GM18520 (cell line): ENCODE results near the gene GDPD5.
A peak's percentile ranks its signal among the peaks of the same experiment; 100 is the strongest.

Experiments used
- ATAC-seq: cut with Tn5 transposase; IDR thresholded peaks from one replicate; pipeline ENCODE4 v1.9.1; 2021; ENCODE audit not compliant: unreplicated experiment

The GDPD5 gene

GRCh38 chr11:75525433-75526191 lies at the start of gene GDPD5:
TSS of gene GDPD5 (minus strand) at chr11:75525941. CDS start at chr11:75477735, 48,206 bp downstream.
- ATAC-seq = peak; percentile 70

GRCh38 chr11:75574698-75575602 lies 49.2 kb upstream of the GDPD5 start:
- no peak for ATAC-seq

GRCh38 chr11:75572744-75573143 lies 47.0 kb upstream of the GDPD5 start:
- no peak for ATAC-seq

GRCh38 chr11:75571625-75572024 lies 45.9 kb upstream of the GDPD5 start:
- ATAC-seq = no peak

GRCh38 chr11:75570559-75571139 lies 44.9 kb upstream of the GDPD5 start:
- ATAC-seq = no peak

- ATAC-seq = no peak
These were observed 43.0 kb upstream of the GDPD5 start for GRCh38 chr11:75568616-75569219.

GRCh38 chr11:75567971-75568370 lies 42.2 kb upstream of the GDPD5 start:
- no peak for ATAC-seq

GRCh38 chr11:75566763-75567279 lies 41.1 kb upstream of the GDPD5 start:
- ATAC-seq = no peak

GRCh38 chr11:75565916-75566762 lies 40.4 kb upstream of the GDPD5 start:
- no peak for ATAC-seq

GRCh38 chr11:75565221-75565814 lies 39.6 kb upstream of the GDPD5 start:
- no peak for ATAC-seq

GRCh38 chr11:75563978-75564552 lies 38.3 kb upstream of the GDPD5 start:
- no peak for ATAC-seq

GRCh38 chr11:75563501-75563977 lies 37.8 kb upstream of the GDPD5 start:
- ATAC-seq = no peak

- ATAC-seq = no peak
These were observed 37.2 kb upstream of the GDPD5 start for GRCh38 chr11:75562836-75563484.

- peak; percentile 51 for ATAC-seq
These were observed 36.5 kb upstream of the GDPD5 start, which contains the start of gene SERPINH1 for GRCh38 chr11:75562048-75562835. TSS of gene SERPINH1 (plus strand) at chr11:75562253. CDS start at chr11:75566350, 4,097 bp downstream.

- ATAC-seq = no peak
These were observed 35.8 kb upstream of the GDPD5 start for GRCh38 chr11:75561426-75562047.

GRCh38 chr11:75560644-75561043 lies 34.9 kb upstream of the GDPD5 start:
- no peak for ATAC-seq
